DND-41 (cell line): ENCODE results near the gene PCED1A.

ENCODE experiments used
- ATAC-seq: fragments of 200-7000 bp; cut with Tn5 transposase; 3 replicates; pipeline ENCODE4 v1.9.1; 2021; ENCODE audit warnings: low read depth; ENCODE audit not compliant: insufficient read depth
- DNase-seq: peaks from one replicate; pipeline ENCODE4 v3.0.0-alpha.2; 2020
- H2AFZ ChIP-seq: 2 replicates; pipeline ENCODE4 v1.6.0; 2012; ENCODE audit warnings: low read depth, low read length
- H3K27ac ChIP-seq: 2 replicates; pipeline ENCODE4 v1.5.1; 2012; ENCODE audit warnings: low read length, inconsistent platforms
- H3K27me3 ChIP-seq: fragments of 200-600 bp; sonication (generic); 2 replicates; pipeline ENCODE4 v1.6.0; 2012; ENCODE audit warnings: low read length, mild to moderate bottlenecking, inconsistent platforms; ENCODE audit not compliant: insufficient read depth, poor library complexity
- H3K36me3 ChIP-seq: 2 replicates; pipeline ENCODE4 v1.5.1; 2012; ENCODE audit warnings: low read length, inconsistent platforms; ENCODE audit not compliant: insufficient read depth
- H3K4me1 ChIP-seq: 2 replicates; pipeline ENCODE4 v1.5.1; 2012; ENCODE audit warnings: mild to moderate bottlenecking, low read length; ENCODE audit not compliant: insufficient read depth
- H3K4me2 ChIP-seq: 2 replicates; pipeline ENCODE4 v1.6.0; 2012; ENCODE audit warnings: mild to moderate bottlenecking, moderate library complexity, low read length, inconsistent platforms; ENCODE audit not compliant: insufficient read depth
- H3K4me3 ChIP-seq, 2 experiments: fragments of 200-600 bp in 1 of 2; shearing (Covaris generic) in 1 of 2; 2 replicates each; pipeline ENCODE4 v1.5.1; 2012 to 2016; ENCODE audit warnings: inconsistent platforms in 2 of 2, low read length in 2 of 2, mild to moderate bottlenecking in 2 of 2, low read depth in 1 of 2, moderate library complexity in 1 of 2
- H3K79me2 ChIP-seq: 2 replicates; pipeline ENCODE4 v1.6.0; 2012; ENCODE audit warnings: low read length, inconsistent platforms; ENCODE audit not compliant: insufficient read depth
- H3K9ac ChIP-seq: 2 replicates; pipeline ENCODE4 v1.6.0; 2012; ENCODE audit warnings: low read depth, mild to moderate bottlenecking, inconsistent platforms, low read length, moderate library complexity
- H3K9me3 ChIP-seq: 2 replicates; pipeline ENCODE4 v1.5.1; 2012; ENCODE audit warnings: low read length, moderate library complexity, mild to moderate bottlenecking, inconsistent platforms; ENCODE audit not compliant: insufficient read depth, severe bottlenecking
- H4K20me1 ChIP-seq: 2 replicates; pipeline ENCODE4 v1.6.0; 2012; ENCODE audit warnings: low read length; ENCODE audit not compliant: insufficient read depth
- CTCF ChIP-seq: IDR thresholded peaks from 2 replicates; pipeline ENCODE4 v1.5.1; 2012; ENCODE audit warnings: borderline replicate concordance, low read length, moderate library complexity, mild to moderate bottlenecking; ENCODE audit not compliant: poor library complexity, severe bottlenecking; ENCODE audit errors: extremely low read depth
- EZH2 ChIP-seq: IDR thresholded peaks from 3 replicates; pipeline ENCODE4 v1.6.1; 2012; ENCODE audit warnings: borderline replicate concordance, low read depth, mild to moderate bottlenecking, moderate library complexity, low read length, inconsistent platforms; ENCODE audit not compliant: severe bottlenecking

PCED1A gene

GRCh38 chr20:2793471-2793870, 47.0 kb downstream of the PCED1A start:
- Histone ChIP-seq H4K20me1 (peaks cover 11% of the 10 kb centered on the region), H3K4me2 (no peak overlapping the region), H3K36me3 (no peaks in the 10 kb centered on the region), H3K27me3 (peaks cover 16% of the 10 kb centered on the region), H3K4me3 (no peak overlapping the region), H3K9ac (no peak overlapping the region), H3K79me2 (no peaks in the 10 kb centered on the region), H2AFZ (no peak overlapping the region), H3K9me3 (no peaks in the 10 kb centered on the region), H3K27ac (no peak overlapping the region), H3K4me1 (no peaks in the 10 kb centered on the region)
- DNase-seq (no peak), ATAC-seq (no peak)
- TF ChIP-seq CTCF (no peak), EZH2 (no peak)
